ENCODE results near the gene EDAR.

DNA sequence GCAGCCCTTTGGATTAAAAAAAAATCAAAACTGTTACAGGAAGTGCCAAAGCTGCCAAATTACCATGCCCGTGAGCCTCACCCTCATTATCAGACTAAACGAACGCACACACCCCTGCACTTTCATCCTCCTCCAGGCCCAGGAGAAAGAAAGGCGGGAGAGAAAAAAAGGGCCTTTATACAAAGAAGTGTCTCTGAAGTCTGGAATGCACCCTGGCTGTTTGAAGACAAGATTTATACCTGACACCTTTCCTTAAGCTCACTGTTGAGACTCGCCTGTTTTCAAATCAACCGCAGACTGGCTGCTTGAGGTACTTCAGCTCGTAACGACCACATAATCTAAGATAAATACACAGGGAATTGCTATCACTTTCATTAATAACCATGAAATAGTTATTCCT lies 31.0 kb downstream of the EDAR start:
- TF ChIP-seq, protein P1, sequence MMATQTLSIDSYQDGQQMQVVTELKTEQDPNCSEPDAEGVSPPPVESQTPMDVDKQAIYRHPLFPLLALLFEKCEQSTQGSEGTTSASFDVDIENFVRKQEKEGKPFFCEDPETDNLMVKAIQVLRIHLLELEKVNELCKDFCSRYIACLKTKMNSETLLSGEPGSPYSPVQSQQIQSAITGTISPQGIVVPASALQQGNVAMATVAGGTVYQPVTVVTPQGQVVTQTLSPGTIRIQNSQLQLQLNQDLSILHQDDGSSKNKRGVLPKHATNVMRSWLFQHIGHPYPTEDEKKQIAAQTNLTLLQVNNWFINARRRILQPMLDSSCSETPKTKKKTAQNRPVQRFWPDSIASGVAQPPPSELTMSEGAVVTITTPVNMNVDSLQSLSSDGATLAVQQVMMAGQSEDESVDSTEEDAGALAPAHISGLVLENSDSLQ (IDR thresholded peaks at IDR 0.05): no peak
- no peak for TF ChIP-seq ZNF384 (IDR thresholded peaks at IDR 0.05)
- no peak for TF ChIP-seq ARNT (IDR thresholded peaks at IDR 0.05)
- TF ChIP-seq SP1 (IDR thresholded peaks at IDR 0.05): no peak
- no peak for TF ChIP-seq BHLHE40 (IDR thresholded peaks at IDR 0.05; ENCODE audit: borderline replicate concordance)
- TF ChIP-seq SUZ12 (IDR thresholded peaks at IDR 0.05): no peak
- no peak for TF ChIP-seq L3MBTL2 (conservative IDR thresholded peaks at IDR 0.05)
- TF ChIP-seq FOXM1 (IDR thresholded peaks at IDR 0.05; ENCODE audit: borderline replicate concordance): no peak
